Astrocyte (in vitro differentiated cells and primary cell): ENCODE results near the gene SOX4. TPM values are rescaled to one million over a fixed set of nuclear protein-coding genes. Genes with fewer than 3 reads are reported as not detected.
A peak's percentile ranks its signal among the peaks of the same experiment; 100 is the strongest.

ENCODE experiments used
- DNase-seq: peaks from one replicate; pipeline ENCODE4 v3.0.0-alpha.2; 2010; ENCODE audit warnings: low read depth
- FAIRE-seq: peaks from 2 replicates; lab custom pipeline; 2011; peaks lifted over from hg19 to GRCh38; lab: Jason Lieb, UNC
- H2AFZ ChIP-seq: 2 replicates; pipeline ENCODE4 v1.6.0; 2012; ENCODE audit warnings: low read depth, low read length, inconsistent platforms
- H3K27ac ChIP-seq: 2 replicates; pipeline ENCODE4 v1.5.1; 2011; ENCODE audit warnings: low read depth, low read length, inconsistent platforms
- H3K27me3 ChIP-seq: 2 replicates; pipeline ENCODE4 v1.6.0; 2011; ENCODE audit warnings: low read length, inconsistent platforms; ENCODE audit not compliant: insufficient read depth
- H3K36me3 ChIP-seq: 2 replicates; pipeline ENCODE4 v1.5.1; 2011; ENCODE audit warnings: low read length, inconsistent platforms; ENCODE audit not compliant: insufficient read depth
- H3K4me1 ChIP-seq: 2 replicates; pipeline ENCODE4 v1.5.1; 2011; ENCODE audit warnings: low read length, inconsistent platforms; ENCODE audit not compliant: insufficient read depth
- H3K4me2 ChIP-seq: 2 replicates; pipeline ENCODE4 v1.6.0; 2012; ENCODE audit warnings: low read length, inconsistent platforms
- H3K4me3 ChIP-seq: 2 replicates; pipeline ENCODE4 v1.5.1; 2011; ENCODE audit warnings: low read depth, mild to moderate bottlenecking, low read length, inconsistent platforms; ENCODE audit not compliant: insufficient read depth
- H3K79me2 ChIP-seq: 2 replicates; pipeline ENCODE4 v1.6.0; 2012; ENCODE audit warnings: mild to moderate bottlenecking, low read length, inconsistent platforms; ENCODE audit not compliant: insufficient read depth
- H3K9ac ChIP-seq: 2 replicates; pipeline ENCODE4 v1.6.0; 2012; ENCODE audit warnings: mild to moderate bottlenecking, low read length, inconsistent platforms
- H3K9me3 ChIP-seq: 2 replicates; pipeline ENCODE4 v1.5.1; 2012; ENCODE audit warnings: low read depth, mild to moderate bottlenecking, low read length, inconsistent platforms; ENCODE audit not compliant: insufficient read depth
- H4K20me1 ChIP-seq: 2 replicates; pipeline ENCODE4 v1.6.0; 2012; ENCODE audit warnings: low read length, inconsistent platforms; ENCODE audit not compliant: insufficient read depth
- H3K27ac Mint-ChIP-seq: one replicate; pipeline ENCODE4 v1.8.0; 2021; ENCODE audit warnings: mild to moderate bottlenecking, mixed read lengths; ENCODE audit not compliant: unreplicated experiment
- H3K27me3 Mint-ChIP-seq: one replicate; pipeline ENCODE4 v1.8.0; 2021; ENCODE audit warnings: low read depth, mixed read lengths; ENCODE audit not compliant: unreplicated experiment
- H3K36me3 Mint-ChIP-seq: one replicate; pipeline ENCODE4 v1.8.0; 2021; ENCODE audit warnings: low read depth, mixed read lengths; ENCODE audit not compliant: unreplicated experiment
- H3K4me1 Mint-ChIP-seq: one replicate; pipeline ENCODE4 v1.8.0; 2021; ENCODE audit warnings: low read depth, mixed read lengths; ENCODE audit not compliant: unreplicated experiment
- H3K4me3 Mint-ChIP-seq: one replicate; pipeline ENCODE4 v1.8.0; 2021; ENCODE audit warnings: mild to moderate bottlenecking, moderate library complexity, mixed read lengths; ENCODE audit not compliant: unreplicated experiment
- H3K9me3 Mint-ChIP-seq: one replicate; pipeline ENCODE4 v1.8.0; 2021; ENCODE audit warnings: mild to moderate bottlenecking, mixed read lengths; ENCODE audit not compliant: unreplicated experiment
- CTCF ChIP-seq: IDR thresholded peaks from 2 replicates; pipeline ENCODE4 v1.5.1; 2011; ENCODE audit warnings: low read depth, mild to moderate bottlenecking, inconsistent platforms, low read length, moderate library complexity; ENCODE audit not compliant: insufficient read depth
- EZH2 ChIP-seq: IDR thresholded peaks from 2 replicates; pipeline ENCODE4 v1.6.1; 2012; ENCODE audit warnings: mild to moderate bottlenecking, low read length, inconsistent platforms; ENCODE audit not compliant: insufficient read depth
- total RNA-seq: library from RNA; stranded (reverse); gene quantifications from 2 replicates; pipeline ENCODE4 v1.2.1, GENCODE V29; 2021

The SOX4 gene
- total RNA-seq, 1 donor from 2014 or later, result 108 TPM

GRCh38 chr6:21599051-21599696, 5.6 kb downstream of the SOX4 start:
- Mint-ChIP-seq H3K4me1 (peaks cover 13% of the 10 kb centered on the region), H3K27ac (peak overlapping the region; percentile 97), H3K9me3 (no peaks in the 10 kb centered on the region), H3K27me3 (no peaks in the 10 kb centered on the region), H3K4me3 (peak overlapping the region; percentile 99), H3K36me3 (peaks cover 25% of the 10 kb centered on the region)
- Histone ChIP-seq H3K79me2 (peaks cover 54% of the 10 kb centered on the region), H3K27ac (no peak overlapping the region), H3K4me3 (peak overlapping the region; percentile 95), H2AFZ (no peak overlapping the region), H3K4me1 (peaks cover 14% of the 10 kb centered on the region), H3K9me3 (no peaks in the 10 kb centered on the region), H3K4me2 (peak overlapping the region; percentile 90), H3K9ac (peak overlapping the region; percentile 98), H3K27me3 (no peaks in the 10 kb centered on the region), H3K36me3 (peaks cover 3% of the 10 kb centered on the region), H4K20me1 (peaks cover 46% of the 10 kb centered on the region)
- DNase-seq, result no peak
- no peak for FAIRE-seq
- TF ChIP-seq CTCF, result no peak

- no peak overlapping the region for H3K4me2 ChIP-seq
- peaks cover under 1% of the 10 kb centered on the region for H3K9me3 Mint-ChIP-seq
- H4K20me1 ChIP-seq, result peaks cover 32% of the 10 kb centered on the region
- no peaks in the 10 kb centered on the region for H3K27me3 ChIP-seq
- no peaks in the 10 kb centered on the region for H3K9me3 ChIP-seq
- no peak overlapping the region for H3K4me3 ChIP-seq
- H3K27ac ChIP-seq, result no peak overlapping the region
- no peak for DNase-seq
- no peaks in the 10 kb centered on the region for H3K27me3 Mint-ChIP-seq
- H3K79me2 ChIP-seq, result peaks cover 34% of the 10 kb centered on the region
- no peak overlapping the region for H3K9ac ChIP-seq
- H3K27ac Mint-ChIP-seq, result peak overlapping the region; percentile 27
- FAIRE-seq, result no peak
- TF ChIP-seq CTCF (no peak), EZH2 (no peak)
- H3K36me3 ChIP-seq, result peaks cover 3% of the 10 kb centered on the region
- H3K4me3 Mint-ChIP-seq, result no peak overlapping the region
- H3K4me1 Mint-ChIP-seq, result peaks cover 16% of the 10 kb centered on the region
- peaks cover 18% of the 10 kb centered on the region for H3K36me3 Mint-ChIP-seq
- H2AFZ ChIP-seq, result no peak overlapping the region
- peaks cover 14% of the 10 kb centered on the region for H3K4me1 ChIP-seq
Observed at GRCh38 chr6:21601339-21601923, 7.9 kb downstream of the SOX4 start.

GRCh38 chr6:21601932-21602390, 8.4 kb downstream of the SOX4 start:
- H3K4me3 Mint-ChIP-seq, result no peak overlapping the region
- Histone ChIP-seq H3K27ac (no peak overlapping the region), H3K27me3 (no peaks in the 10 kb centered on the region), H2AFZ (no peak overlapping the region), H3K4me1 (peaks cover 14% of the 10 kb centered on the region), H3K4me3 (no peak overlapping the region), H3K4me2 (no peak overlapping the region), H4K20me1 (peaks cover 27% of the 10 kb centered on the region), H3K9ac (no peak overlapping the region), H3K36me3 (peaks cover 3% of the 10 kb centered on the region), H3K9me3 (no peaks in the 10 kb centered on the region), H3K79me2 (peaks cover 28% of the 10 kb centered on the region)
- H3K9me3 Mint-ChIP-seq, result peaks cover 2% of the 10 kb centered on the region
- H3K4me1 Mint-ChIP-seq, result peaks cover 16% of the 10 kb centered on the region
- FAIRE-seq (no peak), DNase-seq (no peak)
- no peaks in the 10 kb centered on the region for H3K27me3 Mint-ChIP-seq
- peaks cover 14% of the 10 kb centered on the region for H3K36me3 Mint-ChIP-seq
- no peak for TF ChIP-seq EZH2
- no peak for TF ChIP-seq CTCF
- H3K27ac Mint-ChIP-seq, result peak overlapping the region; percentile 27
